ENCODE measurements around the gene PTPRJ. TPM values are rescaled to one million over a fixed set of nuclear protein-coding genes. Genes with fewer than 3 reads are reported as not detected.

The PTPRJ gene
- total and polyA plus RNA-seq, 2 of the 13 experiments (the other 11 are each of a cell fraction or from before 2014, with no cell fraction given), result 1.0 to 1.2 TPM

DNA sequence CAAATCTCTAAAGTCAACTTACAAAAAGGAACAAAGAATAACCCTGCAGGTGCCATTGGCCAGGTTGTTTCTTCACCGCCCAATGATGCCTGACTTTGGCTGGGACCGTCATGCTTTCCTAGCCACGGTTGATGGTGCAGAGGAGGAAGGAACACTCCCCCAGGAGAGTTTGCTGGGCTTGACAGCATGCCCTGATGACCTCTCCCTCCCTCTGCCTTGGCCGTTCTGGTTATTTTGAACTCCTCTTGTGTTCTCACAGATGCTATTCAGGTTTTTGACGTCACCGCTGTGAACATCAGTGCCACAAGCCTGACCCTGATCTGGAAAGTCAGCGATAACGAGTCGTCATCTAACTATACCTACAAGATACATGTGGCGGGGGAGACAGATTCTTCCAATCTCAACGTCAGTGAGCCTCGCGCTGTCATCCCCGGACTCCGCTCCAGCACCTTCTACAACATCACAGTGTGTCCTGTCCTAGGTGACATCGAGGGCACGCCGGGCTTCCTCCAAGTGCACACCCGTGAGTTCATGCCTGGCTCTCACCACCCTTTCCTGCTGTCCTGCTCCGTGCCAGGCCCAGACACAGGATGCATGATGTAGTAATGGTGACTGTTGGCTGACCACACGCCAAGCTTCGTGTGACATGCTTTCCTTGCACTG lies 147.3 kb downstream of the PTPRJ start:
- ATAC-seq (no peak), FAIRE-seq (no peak), DNase-seq (ENCODE audit: low spot score) (no peak)
- Histone ChIP-seq H3K9me3 (ENCODE audit: low read length) (no peaks in the 10 kb centered on the region), H3K9ac (ENCODE audit: insufficient read depth, low read depth, low read length) (no peak overlapping the region), H2AFZ (ENCODE audit: low read length) (no peak overlapping the region), H3K27ac (ENCODE audit: extremely low read length, insufficient read depth, low read length) (no peak overlapping the region), H3K79me2 (ENCODE audit: insufficient read depth, low read length) (no peaks in the 10 kb centered on the region), H3K27me3 (ENCODE audit: control insufficient read depth in 1 of 2, insufficient read depth in 2 of 2, low read length in 2 of 2) (no peaks in the 10 kb centered on the region), H3K36me3 (replicated peaks in 1 of 2; ENCODE audit: control insufficient read depth in 1 of 2, insufficient read depth in 2 of 2, low read length in 2 of 2) (no peaks in the 10 kb centered on the region), H3K4me3 (replicated peaks in 1 of 3; ENCODE audit: insufficient read depth in 1 of 3, low read depth in 2 of 3, low read length in 3 of 3) (no peak overlapping the region), H3K4me2 (ENCODE audit: low read depth, low read length) (no peak overlapping the region), H4K20me1 (ENCODE audit: insufficient read depth, low read length) (no peaks in the 10 kb centered on the region), H3K4me1 (ENCODE audit: insufficient read depth, low read length) (no peaks in the 10 kb centered on the region)
- TF ChIP-seq, protein P1, sequence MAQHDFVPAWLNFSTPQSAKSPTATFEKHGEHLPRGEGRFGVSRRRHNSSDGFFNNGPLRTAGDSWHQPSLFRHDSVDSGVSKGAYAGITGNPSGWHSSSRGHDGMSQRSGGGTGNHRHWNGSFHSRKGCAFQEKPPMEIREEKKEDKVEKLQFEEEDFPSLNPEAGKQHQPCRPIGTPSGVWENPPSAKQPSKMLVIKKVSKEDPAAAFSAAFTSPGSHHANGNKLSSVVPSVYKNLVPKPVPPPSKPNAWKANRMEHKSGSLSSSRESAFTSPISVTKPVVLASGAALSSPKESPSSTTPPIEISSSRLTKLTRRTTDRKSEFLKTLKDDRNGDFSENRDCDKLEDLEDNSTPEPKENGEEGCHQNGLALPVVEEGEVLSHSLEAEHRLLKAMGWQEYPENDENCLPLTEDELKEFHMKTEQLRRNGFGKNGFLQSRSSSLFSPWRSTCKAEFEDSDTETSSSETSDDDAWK (CRISPR knock-in tag; IDR thresholded peaks at IDR 0.05), result no peak
- TF ChIP-seq ZFX (CRISPR knock-in tag; IDR thresholded peaks at IDR 0.05; ENCODE audit: low read depth), result no peak
- no peak for TF ChIP-seq CCDC6 (CRISPR knock-in tag; IDR thresholded peaks at IDR 0.05)
- TF ChIP-seq, protein P2, sequence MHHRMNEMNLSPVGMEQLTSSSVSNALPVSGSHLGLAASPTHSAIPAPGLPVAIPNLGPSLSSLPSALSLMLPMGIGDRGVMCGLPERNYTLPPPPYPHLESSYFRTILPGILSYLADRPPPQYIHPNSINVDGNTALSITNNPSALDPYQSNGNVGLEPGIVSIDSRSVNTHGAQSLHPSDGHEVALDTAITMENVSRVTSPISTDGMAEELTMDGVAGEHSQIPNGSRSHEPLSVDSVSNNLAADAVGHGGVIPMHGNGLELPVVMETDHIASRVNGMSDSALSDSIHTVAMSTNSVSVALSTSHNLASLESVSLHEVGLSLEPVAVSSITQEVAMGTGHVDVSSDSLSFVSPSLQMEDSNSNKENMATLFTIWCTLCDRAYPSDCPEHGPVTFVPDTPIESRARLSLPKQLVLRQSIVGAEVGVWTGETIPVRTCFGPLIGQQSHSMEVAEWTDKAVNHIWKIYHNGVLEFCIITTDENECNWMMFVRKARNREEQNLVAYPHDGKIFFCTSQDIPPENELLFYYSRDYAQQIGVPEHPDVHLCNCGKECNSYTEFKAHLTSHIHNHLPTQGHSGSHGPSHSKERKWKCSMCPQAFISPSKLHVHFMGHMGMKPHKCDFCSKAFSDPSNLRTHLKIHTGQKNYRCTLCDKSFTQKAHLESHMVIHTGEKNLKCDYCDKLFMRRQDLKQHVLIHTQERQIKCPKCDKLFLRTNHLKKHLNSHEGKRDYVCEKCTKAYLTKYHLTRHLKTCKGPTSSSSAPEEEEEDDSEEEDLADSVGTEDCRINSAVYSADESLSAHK (CRISPR knock-in tag; IDR thresholded peaks at IDR 0.05; ENCODE audit: borderline replicate concordance), result no peak
- no peak for TF ChIP-seq ZNF337 (CRISPR knock-in tag; IDR thresholded peaks at IDR 0.05; ENCODE audit: borderline replicate concordance, low read depth)
- TF ChIP-seq ZBTB20 (CRISPR knock-in tag; IDR thresholded peaks at IDR 0.05; ENCODE audit: borderline replicate concordance, low read depth), result no peak
- TF ChIP-seq, protein P3, sequence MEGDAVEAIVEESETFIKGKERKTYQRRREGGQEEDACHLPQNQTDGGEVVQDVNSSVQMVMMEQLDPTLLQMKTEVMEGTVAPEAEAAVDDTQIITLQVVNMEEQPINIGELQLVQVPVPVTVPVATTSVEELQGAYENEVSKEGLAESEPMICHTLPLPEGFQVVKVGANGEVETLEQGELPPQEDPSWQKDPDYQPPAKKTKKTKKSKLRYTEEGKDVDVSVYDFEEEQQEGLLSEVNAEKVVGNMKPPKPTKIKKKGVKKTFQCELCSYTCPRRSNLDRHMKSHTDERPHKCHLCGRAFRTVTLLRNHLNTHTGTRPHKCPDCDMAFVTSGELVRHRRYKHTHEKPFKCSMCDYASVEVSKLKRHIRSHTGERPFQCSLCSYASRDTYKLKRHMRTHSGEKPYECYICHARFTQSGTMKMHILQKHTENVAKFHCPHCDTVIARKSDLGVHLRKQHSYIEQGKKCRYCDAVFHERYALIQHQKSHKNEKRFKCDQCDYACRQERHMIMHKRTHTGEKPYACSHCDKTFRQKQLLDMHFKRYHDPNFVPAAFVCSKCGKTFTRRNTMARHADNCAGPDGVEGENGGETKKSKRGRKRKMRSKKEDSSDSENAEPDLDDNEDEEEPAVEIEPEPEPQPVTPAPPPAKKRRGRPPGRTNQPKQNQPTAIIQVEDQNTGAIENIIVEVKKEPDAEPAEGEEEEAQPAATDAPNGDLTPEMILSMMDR (CRISPR knock-in tag; IDR thresholded peaks at IDR 0.05), result no peak
- 94% methylated on average over 18 of the region's 22 CpGs for WGBS (ENCODE audit: low lambda C conversion rate)
- no TSS peak for BruUV-seq (replicated peaks)
- intact Hi-C loops (cut with micrococcal nuclease; ENCODE audit: unreplicated experiment), result no loop called here
- CTCF ChIA-PET (ENCODE audit: low intra/inter-chr PET ratio, low total read pairs), result no interaction called here
- POLR2A ChIA-PET, result no interaction called here
- in situ Hi-C loops (cut with HindIII; ENCODE audit: extremely low pct_ligation_motif_present, low pct_unique_long_range_greater_than_20kb), result no loop called here
